H9 (cell line): Measurements from ENCODE around the gene ANGPTL3. TPM values are rescaled to one million over a fixed set of nuclear protein-coding genes. Genes with fewer than 3 reads are reported as not detected.
"Not testable (repeated sequence)": the region's sequence is repeated elsewhere in the genome, so short reads cannot be mapped to it uniquely, and the experiment has no call there.

Source experiments
- DNase-seq: peaks from one replicate; pipeline ENCODE4 v3.0.0-alpha.2; 2017
- H2AFZ ChIP-seq: one replicate; pipeline ENCODE4 v1.6.1; 2013; ENCODE audit warnings: mild to moderate bottlenecking, low read length, control low read depth, moderate library complexity
- H2AK5ac ChIP-seq: 2 replicates; pipeline ENCODE4 v1.6.1; 2013; ENCODE audit warnings: low read length, control low read depth, mixed read lengths; ENCODE audit not compliant: insufficient read length
- H2BK120ac ChIP-seq: one replicate; pipeline ENCODE4 v1.6.1; 2013; ENCODE audit warnings: low read depth, mild to moderate bottlenecking, low read length, control low read depth, inconsistent platforms; ENCODE audit not compliant: poor library complexity, severe bottlenecking
- H2BK12ac ChIP-seq: 2 replicates; pipeline ENCODE4 v1.6.1; 2013; ENCODE audit warnings: low read length, control low read depth, mixed read lengths, low read depth; ENCODE audit not compliant: insufficient read length
- H2BK15ac ChIP-seq: 2 replicates; pipeline ENCODE4 v1.6.1; 2013; ENCODE audit warnings: low read depth, low read length, control low read depth
- H2BK20ac ChIP-seq: one replicate; pipeline ENCODE4 v1.6.1; 2013; ENCODE audit warnings: low read depth, mild to moderate bottlenecking, low read length, control low read depth, inconsistent platforms; ENCODE audit not compliant: poor library complexity, severe bottlenecking
- H2BK5ac ChIP-seq: 2 replicates; pipeline ENCODE4 v1.6.1; 2013; ENCODE audit warnings: low read length, control low read depth, mixed read lengths; ENCODE audit not compliant: insufficient read length
- H3K14ac ChIP-seq: 2 replicates; pipeline ENCODE4 v1.6.1; 2013; ENCODE audit warnings: low read length, control low read depth; ENCODE audit not compliant: insufficient read depth
- H3K18ac ChIP-seq: 2 replicates; pipeline ENCODE4 v1.6.1; 2013; ENCODE audit warnings: low read depth, mild to moderate bottlenecking, mixed read lengths, low read length, control low read depth; ENCODE audit not compliant: insufficient read length
- H3K23ac ChIP-seq: 2 replicates; pipeline ENCODE4 v1.6.1; 2013; ENCODE audit warnings: low read length, control low read depth, mixed read lengths, low read depth; ENCODE audit not compliant: insufficient read length
- H3K23me2 ChIP-seq: 2 replicates; pipeline ENCODE4 v1.6.1; 2013; ENCODE audit warnings: low read depth, mild to moderate bottlenecking, mixed read lengths, low read length, control low read depth; ENCODE audit not compliant: insufficient read length, poor library complexity, severe bottlenecking
- H3K27ac ChIP-seq: 2 replicates; pipeline ENCODE4 v1.5.1; 2013; ENCODE audit warnings: low read length, control low read depth, mixed read lengths, low read depth; ENCODE audit not compliant: insufficient read length
- H3K27me3 ChIP-seq: 2 replicates; pipeline ENCODE4 v1.6.1; 2013; ENCODE audit warnings: low read length, control low read depth, inconsistent platforms; ENCODE audit not compliant: insufficient read depth
- H3K4ac ChIP-seq: 2 replicates; pipeline ENCODE4 v1.6.1; 2013; ENCODE audit warnings: low read depth, mild to moderate bottlenecking, control low read depth, inconsistent platforms, low read length, moderate library complexity
- H3K4me1 ChIP-seq: 2 replicates; pipeline ENCODE4 v1.6.1; 2013; ENCODE audit warnings: low read length, control low read depth, inconsistent platforms; ENCODE audit not compliant: insufficient read depth
- H3K4me2 ChIP-seq: 2 replicates; pipeline ENCODE4 v1.6.1; 2013; ENCODE audit warnings: low read length, control low read depth, mixed read lengths; ENCODE audit not compliant: insufficient read length, insufficient read depth
- H3K56ac ChIP-seq: 2 replicates; pipeline ENCODE4 v1.6.1; 2013; ENCODE audit warnings: low read depth, mild to moderate bottlenecking, mixed read lengths, low read length, control low read depth; ENCODE audit not compliant: insufficient read length
- H3K79me1 ChIP-seq: 2 replicates; pipeline ENCODE4 v1.6.1; 2013; ENCODE audit warnings: low read depth, mild to moderate bottlenecking, moderate library complexity, low read length, control low read depth, inconsistent platforms; ENCODE audit not compliant: insufficient read depth, poor library complexity, severe bottlenecking
- H3K79me2 ChIP-seq: 2 replicates; pipeline ENCODE4 v1.6.1; 2013; ENCODE audit warnings: low read length, control low read depth, inconsistent platforms; ENCODE audit not compliant: insufficient read depth
- H3K9ac ChIP-seq: 2 replicates; pipeline ENCODE4 v1.6.1; 2013; ENCODE audit warnings: low read length, control low read depth, mixed read lengths; ENCODE audit not compliant: insufficient read length; ENCODE audit errors: extremely low read depth
- H3K9me3 ChIP-seq: one replicate; pipeline ENCODE4 v1.6.1; 2013; ENCODE audit warnings: low read depth, low read length, inconsistent platforms; ENCODE audit not compliant: control insufficient read depth
- H3T11ph ChIP-seq: one replicate; pipeline ENCODE4 v1.6.1; 2013; ENCODE audit warnings: mild to moderate bottlenecking, low read length, control low read depth, inconsistent platforms
- H4K20me1 ChIP-seq: one replicate; pipeline ENCODE4 v1.6.1; 2013; ENCODE audit not compliant: control insufficient read depth, insufficient read length, insufficient read depth
- H4K5ac ChIP-seq: 2 replicates; pipeline ENCODE4 v1.6.1; 2013; ENCODE audit warnings: low read depth, mild to moderate bottlenecking, mixed read lengths, low read length, control low read depth; ENCODE audit not compliant: insufficient read length
- H4K8ac ChIP-seq: replicated peaks from 2 replicates; pipeline ENCODE4 v1.6.1; 2013; ENCODE audit warnings: low read length, control low read depth, mixed read lengths, low read depth; ENCODE audit not compliant: insufficient read length
- H4K91ac ChIP-seq: 2 replicates; pipeline ENCODE4 v1.6.1; 2013; ENCODE audit warnings: low read depth, mild to moderate bottlenecking, moderate library complexity, mixed read lengths, low read length, control low read depth; ENCODE audit not compliant: insufficient read length
- H3K27ac Mint-ChIP-seq, 3 experiments: 2 replicates in 2 of 3; 3 replicates in 1 of 3; pipeline ENCODE4 v1.8.0; 2020 to 2021; ENCODE audit warnings: mixed read lengths in 3 of 3, mild to moderate bottlenecking in 1 of 3, moderate library complexity in 1 of 3
- H3K27me3 Mint-ChIP-seq: 2 replicates; pipeline ENCODE4 v1.8.0; 2021; ENCODE audit warnings: low read depth, mild to moderate bottlenecking, moderate library complexity, mixed read lengths
- H3K36me3 Mint-ChIP-seq, 3 experiments: 2 replicates in 2 of 3; 3 replicates in 1 of 3; pipeline ENCODE4 v1.8.0; 2020 to 2021; ENCODE audit warnings: low read depth in 3 of 3, mixed read lengths in 3 of 3; ENCODE audit not compliant: insufficient read depth in 1 of 3
- H3K4me1 Mint-ChIP-seq, 2 experiments: 2 replicates each; pipeline ENCODE4 v1.8.0; 2020; ENCODE audit warnings: mixed read lengths in 2 of 2
- H3K4me3 Mint-ChIP-seq, 2 experiments: 2 replicates in 1 of 2; 3 replicates in 1 of 2; pipeline ENCODE4 v1.8.0; 2020 to 2021; ENCODE audit warnings: mild to moderate bottlenecking in 2 of 2, mixed read lengths in 2 of 2, moderate library complexity in 1 of 2
- H3K9me3 Mint-ChIP-seq, 2 experiments: 2 replicates in 1 of 2; 3 replicates in 1 of 2; pipeline ENCODE4 v1.8.0; 2020; ENCODE audit warnings: mild to moderate bottlenecking in 2 of 2, mixed read lengths in 2 of 2, moderate library complexity in 1 of 2
- WGBS: extraction: QIAGEN DNeasy Blood & Tissue Kit; methylation state at CpG from one replicate; pipeline ENCODE4 v1.1.7; 2013; ENCODE audit warnings: missing lambda C conversion rate, low lambda C conversion rate, mixed read lengths; ENCODE audit not compliant: insufficient read length; ENCODE audit errors: extremely low coverage; 5-methylcytosine and 5-hydroxymethylcytosine counted together
- total RNA-seq: library from RNA; stranded (reverse); gene quantifications from 2 replicates; pipeline ENCODE4 v1.2.1, GENCODE V29; 2021
- TF ChIP-seq, protein P1 (sequence below): fragments of 200-600 bp; sonication (generic); conservative IDR thresholded peaks from 3 replicates; pipeline ENCODE4 v1.8.0; 2021; ENCODE audit warnings: antibody characterized with exemption, mild to moderate bottlenecking

ANGPTL3 gene
- total RNA-seq, 1 experiment from 2014 or later = not detected

DNA sequence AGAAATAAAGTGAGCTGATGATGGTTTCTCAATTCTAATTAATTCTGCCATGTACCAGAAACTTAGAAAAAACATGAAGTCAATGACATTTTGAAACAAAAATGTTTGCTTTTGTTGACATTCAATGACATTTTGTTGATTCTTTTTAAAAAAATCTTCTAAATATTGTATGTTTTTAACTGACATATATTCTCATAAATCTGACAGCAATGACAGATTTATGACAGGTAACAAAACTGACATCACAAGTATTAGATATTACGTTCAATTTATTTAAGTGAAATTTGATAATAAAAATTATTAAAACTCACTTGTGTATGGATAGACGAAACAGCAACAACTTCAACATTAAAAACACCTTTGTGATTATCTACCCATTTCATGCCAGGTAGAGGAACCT, 36.0 kb upstream of the ANGPTL3 start:
- H4K20me1 ChIP-seq = no peaks in the 10 kb centered on the region
- no peaks in the 10 kb centered on the region for H3K4me1 ChIP-seq
- no peak overlapping the region for H3K14ac ChIP-seq
- H3K23ac ChIP-seq = no peak overlapping the region
- H3K9me3 Mint-ChIP-seq = no peaks in the 10 kb centered on the region; a peak in 1 of 5 replicates
- no peak overlapping the region for H3K27ac ChIP-seq
- H3K4me3 Mint-ChIP-seq = no peak overlapping the region
- TF ChIP-seq, protein P1, sequence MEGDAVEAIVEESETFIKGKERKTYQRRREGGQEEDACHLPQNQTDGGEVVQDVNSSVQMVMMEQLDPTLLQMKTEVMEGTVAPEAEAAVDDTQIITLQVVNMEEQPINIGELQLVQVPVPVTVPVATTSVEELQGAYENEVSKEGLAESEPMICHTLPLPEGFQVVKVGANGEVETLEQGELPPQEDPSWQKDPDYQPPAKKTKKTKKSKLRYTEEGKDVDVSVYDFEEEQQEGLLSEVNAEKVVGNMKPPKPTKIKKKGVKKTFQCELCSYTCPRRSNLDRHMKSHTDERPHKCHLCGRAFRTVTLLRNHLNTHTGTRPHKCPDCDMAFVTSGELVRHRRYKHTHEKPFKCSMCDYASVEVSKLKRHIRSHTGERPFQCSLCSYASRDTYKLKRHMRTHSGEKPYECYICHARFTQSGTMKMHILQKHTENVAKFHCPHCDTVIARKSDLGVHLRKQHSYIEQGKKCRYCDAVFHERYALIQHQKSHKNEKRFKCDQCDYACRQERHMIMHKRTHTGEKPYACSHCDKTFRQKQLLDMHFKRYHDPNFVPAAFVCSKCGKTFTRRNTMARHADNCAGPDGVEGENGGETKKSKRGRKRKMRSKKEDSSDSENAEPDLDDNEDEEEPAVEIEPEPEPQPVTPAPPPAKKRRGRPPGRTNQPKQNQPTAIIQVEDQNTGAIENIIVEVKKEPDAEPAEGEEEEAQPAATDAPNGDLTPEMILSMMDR = no peak
- H2BK12ac ChIP-seq = no peak overlapping the region
- no peak overlapping the region for H3K18ac ChIP-seq
- H3K4me2 ChIP-seq = no peak overlapping the region
- no peaks in the 10 kb centered on the region for H3K9me3 ChIP-seq
- no peaks in the 10 kb centered on the region for H3K23me2 ChIP-seq
- H3K79me2 ChIP-seq = no peaks in the 10 kb centered on the region
- no peak overlapping the region for H2BK120ac ChIP-seq
- no peak overlapping the region for H3K4ac ChIP-seq
- H2AK5ac ChIP-seq = no peak overlapping the region
- no peaks in the 10 kb centered on the region for H3K79me1 ChIP-seq
- H3K4me1 Mint-ChIP-seq = no peaks in the 10 kb centered on the region
- no CpG with 5 or more reads among the region's 2 CpGs for WGBS
- no peak overlapping the region for H4K91ac ChIP-seq
- no peak overlapping the region for H2BK15ac ChIP-seq
- H3K36me3 Mint-ChIP-seq = peaks cover 0 to 4% (median 0%) of the 10 kb centered on the region in 3 experiments; a peak in 1 of 7 replicates
- DNase-seq = no peak
- no peaks in the 10 kb centered on the region for H3K27me3 Mint-ChIP-seq
- no peak overlapping the region for H2BK5ac ChIP-seq
- H2BK20ac ChIP-seq = no peak overlapping the region
- no peak overlapping the region for H2AFZ ChIP-seq
- no peak overlapping the region for H3K9ac ChIP-seq
- no peak overlapping the region for H4K8ac ChIP-seq
- H3K27me3 ChIP-seq = no peaks in the 10 kb centered on the region
- H3T11ph ChIP-seq = no peak overlapping the region
- H3K27ac Mint-ChIP-seq = no peak overlapping the region
- no peak overlapping the region for H3K56ac ChIP-seq
- no peak overlapping the region for H4K5ac ChIP-seq

DNA sequence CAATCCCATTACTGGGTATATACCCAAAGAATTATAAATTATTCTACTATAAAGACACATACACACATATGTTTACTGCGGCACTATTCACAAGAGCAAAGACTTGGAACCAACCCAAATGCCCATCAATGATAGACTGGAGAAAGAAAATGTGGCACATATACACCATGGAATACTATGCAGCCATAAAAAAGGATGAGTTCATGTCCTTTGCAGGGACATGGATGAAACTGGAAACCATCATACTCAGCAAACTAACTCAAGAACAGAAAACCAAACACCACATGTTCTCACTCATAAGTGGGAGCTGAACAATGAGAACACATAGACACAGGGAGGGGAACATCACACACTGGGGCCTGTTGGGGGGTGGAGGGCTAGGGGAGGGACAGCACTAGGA, 30.1 kb upstream of the ANGPTL3 start:
- not testable (repeated sequence) for H3K9me3 ChIP-seq, H3K79me1 ChIP-seq, H3K27ac Mint-ChIP-seq, H3K4ac ChIP-seq, H4K5ac ChIP-seq, H3K4me1 Mint-ChIP-seq, H2AFZ ChIP-seq, H2BK5ac ChIP-seq, H3K18ac ChIP-seq, H3K79me2 ChIP-seq, H3K9me3 Mint-ChIP-seq, H2BK12ac ChIP-seq, H3T11ph ChIP-seq, H3K4me3 Mint-ChIP-seq, H4K20me1 ChIP-seq, H3K23me2 ChIP-seq, H3K56ac ChIP-seq, H2BK120ac ChIP-seq, H2BK20ac ChIP-seq, H2BK15ac ChIP-seq, H3K27me3 Mint-ChIP-seq, H3K27me3 ChIP-seq, H3K27ac ChIP-seq, H3K9ac ChIP-seq, H3K4me2 ChIP-seq, DNase-seq, H3K14ac ChIP-seq, H4K91ac ChIP-seq, H3K23ac ChIP-seq, H2AK5ac ChIP-seq, H3K4me1 ChIP-seq, H4K8ac ChIP-seq
- WGBS = no CpG with 5 or more reads among the region's 1 CpG
- H3K36me3 Mint-ChIP-seq = peaks cover 17 to 26% (median 21%) of the 10 kb centered on the region in 3 experiments
